DMS 273 treated with DMSO at 0.1 percent for 48 hours (cell line): ENCODE measurements around the gene EIF3B.
"Not testable (repeated sequence)": the region's sequence is repeated elsewhere in the genome, so short reads cannot be mapped to it uniquely, and the experiment has no call there.

Source experiments
- DNase-seq: peaks from one replicate; lab custom pipeline; 2025; lab: John Stamatoyannopoulos, UW

EIF3B gene

GRCh38 chr7:2403014-2403717 lies 48.5 kb downstream of the EIF3B start, which contains the start of gene CHST12:
Gene CHST12 (plus strand): TSS chr7:2403611. CDS start chr7:2432640, 29,029 bp downstream.
- peak; percentile 86 for DNase-seq

GRCh38 chr7:2403718-2404648 lies 49.4 kb downstream of the EIF3B start:
- DNase-seq = no peak

- no peak for DNase-seq
Measured at GRCh38 chr7:2404714-2405119, 50.1 kb downstream of the EIF3B start.

- DNase-seq = no peak
Measured at GRCh38 chr7:2405201-2405600, 50.6 kb downstream of the EIF3B start.

GRCh38 chr7:2405601-2406345 lies 51.1 kb downstream of the EIF3B start:
- DNase-seq = no peak

- no peak for DNase-seq
Measured at GRCh38 chr7:2409745-2410414, 55.3 kb downstream of the EIF3B start.

- no peak for DNase-seq
Measured at GRCh38 chr7:2411049-2411448, 56.4 kb downstream of the EIF3B start.

- no peak for DNase-seq
Measured at GRCh38 chr7:2411815-2412586, 57.4 kb downstream of the EIF3B start.

- no peak for DNase-seq
Measured at GRCh38 chr7:2412587-2413201, 58.1 kb downstream of the EIF3B start.

- DNase-seq = no peak
Measured at GRCh38 chr7:2416063-2416462, 61.4 kb downstream of the EIF3B start.

- DNase-seq = no peak
Measured at GRCh38 chr7:2416650-2417049, 62.0 kb downstream of the EIF3B start.

- not testable (repeated sequence) for DNase-seq
Measured at GRCh38 chr7:2417178-2417577, 62.6 kb downstream of the EIF3B start.

GRCh38 chr7:2417981-2418481 lies 63.4 kb downstream of the EIF3B start:
- DNase-seq = no peak

GRCh38 chr7:2420216-2420933 lies 65.7 kb downstream of the EIF3B start:
- DNase-seq = no peak

- DNase-seq = no peak
Measured at GRCh38 chr7:2421943-2422310, 67.3 kb downstream of the EIF3B start.

- DNase-seq = no peak
Measured at GRCh38 chr7:2425749-2426148, 71.1 kb downstream of the EIF3B start.
